Femur (tissue), 1 donor: ENCODE measurements around the gene TMC1.
"Not testable (repeated sequence)": the region's sequence is repeated elsewhere in the genome, so short reads cannot be mapped to it uniquely, and the experiment has no call there.

Experiments
- DNase-seq: peaks from one replicate; pipeline ENCODE4 v3.0.0-alpha.2; 2017

Gene TMC1

DNA sequence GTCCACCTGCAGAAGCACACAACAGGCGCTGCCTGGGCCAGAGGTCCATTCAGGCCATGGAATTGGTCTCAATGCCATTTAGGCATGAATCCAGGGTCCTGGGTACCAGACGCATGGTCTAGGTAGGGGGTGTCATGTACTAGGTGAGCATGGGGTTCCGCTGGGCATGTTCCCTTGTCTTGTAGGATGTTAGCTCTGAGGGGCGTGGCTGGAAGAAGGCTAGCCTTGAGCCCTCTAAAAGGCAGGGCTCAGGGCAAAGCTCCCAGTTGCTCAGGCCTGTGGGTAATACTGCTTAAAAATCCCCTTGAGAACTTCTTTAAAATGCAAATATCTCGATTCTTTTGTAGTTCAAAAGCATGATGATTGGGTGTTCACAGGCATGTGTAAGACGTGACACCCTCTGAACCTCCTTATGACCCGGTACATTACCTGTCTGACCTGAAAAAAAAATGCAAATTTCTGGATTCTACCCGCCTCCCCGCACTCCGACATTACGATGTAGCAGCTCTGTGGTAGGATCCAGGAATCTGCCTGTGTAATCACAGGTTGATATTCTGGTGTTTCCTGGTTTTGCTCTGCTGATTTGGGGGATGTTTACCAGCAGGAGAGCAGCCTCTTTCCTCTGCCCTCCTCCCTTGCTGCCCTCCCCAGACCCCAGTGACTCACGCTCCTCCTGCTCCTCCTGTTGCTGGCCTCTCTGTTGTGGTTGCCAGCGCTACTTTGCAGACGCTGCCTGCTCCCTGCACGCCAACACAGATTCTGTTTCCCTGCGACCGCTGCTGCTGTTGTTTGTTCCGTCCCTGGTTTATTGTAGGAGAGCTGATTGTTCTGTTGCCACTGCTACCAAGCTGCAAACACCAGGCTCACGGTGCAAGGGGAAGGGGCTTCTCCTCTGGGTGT is 5.7 kb downstream of the TMC1 start:
- DNase-seq, result peak; percentile 89

DNA sequence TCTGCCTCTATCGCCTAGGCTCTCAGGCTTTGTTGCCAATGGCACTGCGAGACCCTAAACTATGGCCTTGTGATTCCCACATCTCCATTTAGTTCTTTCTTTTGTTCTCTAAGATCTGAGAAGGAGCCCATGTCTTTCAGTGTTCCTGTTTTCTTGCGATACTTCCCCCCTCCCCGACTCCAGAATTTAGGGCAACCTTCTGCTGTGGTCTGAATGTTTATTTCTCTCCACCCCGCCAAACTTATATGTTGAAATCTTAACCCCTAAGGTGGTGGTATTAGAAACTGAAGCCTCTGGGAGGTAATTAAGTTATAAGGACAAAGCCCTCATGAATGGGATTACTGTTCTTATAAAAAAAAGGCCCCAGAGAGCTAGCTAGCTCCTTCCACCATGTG is 6.4 kb downstream of the TMC1 start:
- no peak for DNase-seq

DNA sequence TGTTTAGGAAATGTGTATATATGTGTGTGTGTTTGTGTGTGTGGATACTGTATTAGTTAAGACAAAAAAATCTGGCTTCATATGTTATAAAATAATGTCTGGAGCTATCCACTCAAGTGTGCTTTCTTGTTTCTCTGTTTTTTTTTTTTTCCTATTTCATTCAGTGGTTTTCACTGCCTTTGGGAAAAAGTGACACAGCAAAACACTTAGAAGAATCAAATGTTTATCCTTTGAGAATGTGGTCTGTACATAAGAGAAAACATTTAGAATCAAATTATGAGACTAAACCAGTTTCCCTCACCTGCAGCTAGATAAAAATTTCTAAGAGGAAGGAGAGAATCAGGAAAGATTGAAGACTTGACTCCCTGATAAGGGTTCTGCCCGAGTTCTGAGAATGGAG is 8.1 kb downstream of the TMC1 start:
- DNase-seq, result no peak

GRCh38 chr9:72533322-72533721 is 11.9 kb downstream of the TMC1 start:
- no peak for DNase-seq

GRCh38 chr9:72534931-72535330 is 13.5 kb downstream of the TMC1 start:
- no peak for DNase-seq

DNA sequence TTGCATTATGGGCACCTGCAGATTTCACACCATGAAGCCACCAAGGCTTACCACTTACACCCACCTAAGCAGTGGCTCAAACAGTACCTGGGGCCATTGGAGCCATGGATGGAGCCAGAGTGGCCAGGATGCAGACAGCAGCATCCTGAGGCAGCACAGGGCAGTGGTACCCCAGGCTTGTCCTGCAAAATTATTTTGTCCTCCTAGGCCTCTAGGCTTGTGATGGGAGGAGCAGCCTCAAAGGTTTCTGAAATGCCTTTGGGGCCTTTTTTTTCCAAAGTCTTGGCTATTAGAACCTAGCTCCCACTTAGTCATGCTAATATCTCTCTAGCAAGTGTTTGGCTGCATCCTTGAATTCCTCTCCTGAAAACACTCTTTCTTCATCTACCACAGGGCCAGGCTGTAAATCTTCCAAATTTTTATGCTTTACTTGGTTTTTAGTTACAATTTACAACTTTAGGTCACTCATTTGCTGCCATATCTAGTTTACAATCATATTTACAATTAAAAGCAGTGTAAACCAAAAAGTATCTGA is 15.7 kb downstream of the TMC1 start:
- no peak for DNase-seq

DNA sequence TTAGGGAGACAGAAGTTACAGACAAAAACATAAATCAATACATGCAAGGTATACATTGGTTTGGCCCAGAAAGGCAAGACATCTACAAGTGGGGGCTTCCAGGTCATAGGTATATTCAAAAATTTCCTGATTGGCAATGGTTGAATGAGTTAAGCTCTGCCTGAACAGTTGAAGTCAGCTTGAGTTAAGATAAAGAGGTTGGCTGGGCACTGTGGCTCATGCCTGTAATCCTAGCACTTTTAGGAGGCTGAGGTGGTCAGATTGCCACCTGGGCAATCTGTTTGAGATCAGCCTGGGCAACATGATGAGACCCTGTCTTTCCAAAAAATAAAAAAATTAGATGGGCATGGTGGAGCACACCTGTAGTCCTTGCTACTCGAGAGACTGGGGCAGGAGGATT is 16.3 kb downstream of the TMC1 start:
- no peak for DNase-seq

GRCh38 chr9:72538921-72539702 is 17.7 kb downstream of the TMC1 start:
- no peak for DNase-seq

- DNase-seq, result no peak
Measured at GRCh38 chr9:72539824-72540347, 18.5 kb downstream of the TMC1 start.

- no peak for DNase-seq
Measured at GRCh38 chr9:72540348-72540873, 19.0 kb downstream of the TMC1 start.

DNA sequence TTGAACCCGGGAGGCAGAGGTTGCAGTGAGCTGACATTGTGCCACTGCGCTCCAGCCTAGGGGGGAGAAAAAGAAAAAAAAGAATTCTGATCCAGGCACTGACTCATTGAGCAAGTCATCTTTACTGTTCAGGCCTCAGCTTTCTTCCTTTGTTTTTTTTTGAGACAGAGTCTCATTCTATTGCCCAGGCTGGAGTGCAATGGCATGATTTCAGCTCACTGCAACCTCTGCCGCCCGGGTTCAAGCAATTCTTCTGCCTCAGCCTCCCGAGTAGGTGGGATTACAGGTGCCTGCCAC is 21.1 kb downstream of the TMC1 start:
- not testable (repeated sequence) for DNase-seq

GRCh38 chr9:72542917-72543316 is 21.5 kb downstream of the TMC1 start:
- DNase-seq, result no peak

DNA sequence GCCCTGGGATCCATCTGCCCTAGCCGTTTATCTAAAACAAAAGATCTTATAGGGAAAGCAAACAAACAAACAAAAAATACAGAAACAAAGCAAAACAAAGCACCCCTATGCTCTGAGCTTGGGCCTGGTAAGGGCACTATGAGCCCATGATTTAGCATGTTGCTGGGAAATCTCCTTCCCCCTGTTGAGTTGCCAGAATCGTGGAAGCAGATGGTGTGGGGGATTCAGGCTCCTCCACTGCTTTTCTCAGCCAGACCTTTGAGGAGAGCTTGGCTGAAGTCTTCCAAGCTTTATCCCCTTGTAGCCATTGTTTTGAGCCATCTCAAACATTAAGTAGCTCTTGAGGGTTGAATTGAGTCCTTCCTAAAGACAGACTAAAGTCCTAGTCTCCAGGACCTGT is 29.9 kb downstream of the TMC1 start:
- DNase-seq, result no peak

DNA sequence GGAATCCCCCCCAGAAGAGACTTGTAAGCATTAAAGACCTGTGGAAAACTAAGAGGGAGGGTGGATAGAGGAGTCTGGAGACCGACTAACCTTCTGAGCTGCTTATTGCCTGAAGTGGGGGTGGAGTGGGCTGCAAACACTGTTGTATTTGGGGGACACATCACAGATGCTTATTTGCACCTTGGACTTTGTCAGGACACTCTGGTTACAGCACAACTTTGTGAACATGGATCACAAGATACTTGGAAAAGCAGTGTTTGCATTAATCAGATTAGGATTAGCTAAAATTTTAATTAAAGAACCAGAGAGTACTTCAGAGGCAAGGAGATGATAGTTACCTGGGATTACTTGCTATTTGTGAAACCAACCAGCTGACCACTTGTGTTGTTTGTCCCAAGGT is 30.9 kb downstream of the TMC1 start:
- no peak for DNase-seq

DNA sequence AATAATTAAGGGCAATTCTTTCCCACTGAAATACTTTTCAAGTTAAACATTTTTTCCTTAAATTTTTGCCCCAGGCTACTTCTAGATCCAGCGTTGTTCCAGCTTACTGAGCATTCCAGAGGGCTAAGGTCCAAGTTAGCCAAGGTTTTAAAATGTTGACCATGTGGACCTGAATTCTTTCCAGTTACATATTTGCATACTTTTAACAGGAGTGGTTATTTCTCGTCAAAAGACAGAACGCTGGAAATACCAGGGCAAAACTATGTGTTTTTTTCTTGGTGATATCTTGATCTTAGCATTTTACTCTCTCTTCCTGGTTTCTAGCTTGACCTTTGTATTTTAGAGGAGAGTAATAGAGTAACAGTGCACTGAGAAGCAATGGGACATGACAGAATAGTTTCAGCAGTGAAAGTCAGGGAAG is 32.8 kb downstream of the TMC1 start:
- peak; percentile 22 for DNase-seq

DNA sequence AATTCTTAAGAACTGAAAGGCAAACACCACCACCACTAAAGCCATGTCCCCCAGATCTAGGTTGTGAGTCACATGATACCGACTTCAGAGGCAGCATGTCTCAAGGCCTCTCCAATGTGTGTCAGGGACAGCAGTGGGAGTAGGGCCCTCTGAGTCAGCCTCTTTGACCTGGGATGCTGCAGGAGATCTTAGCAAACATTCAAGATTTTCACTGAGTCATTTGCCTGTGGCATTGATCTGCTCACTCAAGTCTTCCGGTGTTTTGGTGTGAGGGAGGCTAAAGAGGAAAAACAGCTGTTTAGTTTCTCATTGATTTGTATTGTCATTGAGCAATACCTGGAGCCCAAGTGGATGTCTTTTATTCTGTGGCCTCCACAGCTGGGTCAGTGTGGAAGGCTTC is 36.1 kb downstream of the TMC1 start:
- DNase-seq, result no peak

DNA sequence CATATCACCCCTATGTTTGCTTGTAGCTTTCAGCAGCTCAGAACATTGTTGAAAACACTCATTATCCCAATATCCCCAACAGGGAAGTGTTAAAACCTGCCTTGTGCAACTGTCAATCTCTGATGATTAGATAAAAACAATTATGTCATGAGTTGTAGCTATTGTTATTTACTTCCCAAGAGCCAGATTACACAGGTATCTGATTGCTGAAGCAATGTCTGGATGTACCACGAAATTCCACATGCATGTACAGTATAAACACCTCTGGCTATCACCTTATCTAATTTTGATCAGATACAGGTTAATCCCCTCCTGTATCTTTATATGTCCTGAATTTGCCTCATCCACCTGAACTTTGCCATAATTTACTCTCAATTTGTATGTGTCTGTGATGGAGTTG is 38.7 kb downstream of the TMC1 start:
- DNase-seq, result no peak

- DNase-seq, result no peak
Measured at GRCh38 chr9:72563806-72564205, 42.4 kb downstream of the TMC1 start.

- DNase-seq, result no peak
Measured at GRCh38 chr9:72564479-72565281, 43.3 kb downstream of the TMC1 start.

GRCh38 chr9:72565535-72565934 is 44.1 kb downstream of the TMC1 start:
- DNase-seq, result no peak

GRCh38 chr9:72574156-72574810 is 52.9 kb downstream of the TMC1 start:
- DNase-seq, result no peak

GRCh38 chr9:72575666-72576065 is 54.3 kb downstream of the TMC1 start:
- DNase-seq, result no peak
